Chondrocyte (in vitro differentiated cells): ENCODE results near the gene GPR142. TPM values are rescaled to one million over a fixed set of nuclear protein-coding genes. Genes with fewer than 3 reads are reported as not detected.

Source experiments
- DNase-seq: peaks from one replicate; pipeline ENCODE4 v3.0.0; 2021; ENCODE audit warnings: mixed read lengths, low spot score
- H3K27ac Mint-ChIP-seq: one replicate; pipeline ENCODE4 v1.8.0; 2021; ENCODE audit warnings: mild to moderate bottlenecking, moderate library complexity, mixed read lengths; ENCODE audit not compliant: unreplicated experiment
- H3K27me3 Mint-ChIP-seq: 2 replicates; pipeline ENCODE4 v1.8.0; 2021; ENCODE audit warnings: low read depth, mixed read lengths
- H3K36me3 Mint-ChIP-seq: 2 replicates; pipeline ENCODE4 v1.8.0; 2021; ENCODE audit warnings: low read depth, mixed read lengths
- H3K4me1 Mint-ChIP-seq: 2 replicates; pipeline ENCODE4 v1.8.0; 2021; ENCODE audit warnings: low read depth, mild to moderate bottlenecking, mixed read lengths
- H3K4me3 Mint-ChIP-seq: one replicate; pipeline ENCODE4 v1.8.0; 2021; ENCODE audit warnings: mild to moderate bottlenecking, moderate library complexity, mixed read lengths; ENCODE audit not compliant: unreplicated experiment
- H3K9me3 Mint-ChIP-seq: 2 replicates; pipeline ENCODE4 v1.8.0; 2021; ENCODE audit warnings: low read depth, mixed read lengths
- total RNA-seq: library from RNA; stranded (reverse); gene quantifications from 3 replicates; pipeline ENCODE4 v1.2.1, GENCODE V29; 2021
- TF ChIP-seq, protein P1 (sequence below): fragments of 200-600 bp; sonication (generic); IDR thresholded peaks from 2 replicates; pipeline ENCODE4 v1.5.0; 2021; ENCODE audit warnings: antibody characterized with exemption, mild to moderate bottlenecking, moderate library complexity

Gene GPR142
- total RNA-seq, 1 donor from 2014 or later: not detected

DNA sequence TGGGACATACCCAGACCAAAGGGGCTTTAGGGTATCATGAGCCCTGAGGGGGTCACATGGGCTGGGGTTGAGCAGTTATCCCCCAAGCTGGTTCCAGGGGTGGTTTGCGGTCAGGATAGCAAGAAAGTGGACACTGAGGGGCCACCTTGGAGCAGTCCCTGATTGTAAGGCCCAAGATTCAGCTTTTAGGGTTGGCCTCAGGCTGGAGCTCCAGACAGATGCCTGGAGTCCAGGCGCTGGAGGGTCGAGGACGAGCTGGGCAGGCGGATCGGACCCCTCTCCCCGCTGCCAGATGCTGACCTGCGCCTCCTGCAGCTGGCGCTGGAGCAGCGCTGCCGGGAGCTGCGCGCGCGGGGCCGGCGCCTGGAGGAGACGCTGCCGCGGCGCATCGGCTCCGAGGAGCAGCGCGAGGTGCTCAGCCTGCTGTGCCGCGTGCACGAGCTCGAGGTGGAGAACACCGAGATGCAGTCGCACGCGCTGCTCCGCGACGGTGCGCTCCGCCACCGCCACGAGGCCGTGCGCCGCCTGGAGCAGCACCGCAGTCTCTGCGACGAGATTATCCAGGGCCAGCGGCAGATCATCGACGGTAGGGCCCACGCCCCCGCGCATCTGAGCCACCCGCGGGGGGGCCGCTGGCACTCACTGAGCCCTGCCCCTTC is 15.6 kb upstream of the GPR142 start:
- Mint-ChIP-seq H3K36me3 (no peaks in the 10 kb centered on the region), H3K27me3 (peaks cover 64% of the 10 kb centered on the region), H3K4me3 (no peak overlapping the region), H3K9me3 (no peaks in the 10 kb centered on the region), H3K27ac (no peak overlapping the region), H3K4me1 (no peaks in the 10 kb centered on the region)
- TF ChIP-seq, protein P1, sequence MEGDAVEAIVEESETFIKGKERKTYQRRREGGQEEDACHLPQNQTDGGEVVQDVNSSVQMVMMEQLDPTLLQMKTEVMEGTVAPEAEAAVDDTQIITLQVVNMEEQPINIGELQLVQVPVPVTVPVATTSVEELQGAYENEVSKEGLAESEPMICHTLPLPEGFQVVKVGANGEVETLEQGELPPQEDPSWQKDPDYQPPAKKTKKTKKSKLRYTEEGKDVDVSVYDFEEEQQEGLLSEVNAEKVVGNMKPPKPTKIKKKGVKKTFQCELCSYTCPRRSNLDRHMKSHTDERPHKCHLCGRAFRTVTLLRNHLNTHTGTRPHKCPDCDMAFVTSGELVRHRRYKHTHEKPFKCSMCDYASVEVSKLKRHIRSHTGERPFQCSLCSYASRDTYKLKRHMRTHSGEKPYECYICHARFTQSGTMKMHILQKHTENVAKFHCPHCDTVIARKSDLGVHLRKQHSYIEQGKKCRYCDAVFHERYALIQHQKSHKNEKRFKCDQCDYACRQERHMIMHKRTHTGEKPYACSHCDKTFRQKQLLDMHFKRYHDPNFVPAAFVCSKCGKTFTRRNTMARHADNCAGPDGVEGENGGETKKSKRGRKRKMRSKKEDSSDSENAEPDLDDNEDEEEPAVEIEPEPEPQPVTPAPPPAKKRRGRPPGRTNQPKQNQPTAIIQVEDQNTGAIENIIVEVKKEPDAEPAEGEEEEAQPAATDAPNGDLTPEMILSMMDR: peak; percentile 38
- DNase-seq: no peak

DNA sequence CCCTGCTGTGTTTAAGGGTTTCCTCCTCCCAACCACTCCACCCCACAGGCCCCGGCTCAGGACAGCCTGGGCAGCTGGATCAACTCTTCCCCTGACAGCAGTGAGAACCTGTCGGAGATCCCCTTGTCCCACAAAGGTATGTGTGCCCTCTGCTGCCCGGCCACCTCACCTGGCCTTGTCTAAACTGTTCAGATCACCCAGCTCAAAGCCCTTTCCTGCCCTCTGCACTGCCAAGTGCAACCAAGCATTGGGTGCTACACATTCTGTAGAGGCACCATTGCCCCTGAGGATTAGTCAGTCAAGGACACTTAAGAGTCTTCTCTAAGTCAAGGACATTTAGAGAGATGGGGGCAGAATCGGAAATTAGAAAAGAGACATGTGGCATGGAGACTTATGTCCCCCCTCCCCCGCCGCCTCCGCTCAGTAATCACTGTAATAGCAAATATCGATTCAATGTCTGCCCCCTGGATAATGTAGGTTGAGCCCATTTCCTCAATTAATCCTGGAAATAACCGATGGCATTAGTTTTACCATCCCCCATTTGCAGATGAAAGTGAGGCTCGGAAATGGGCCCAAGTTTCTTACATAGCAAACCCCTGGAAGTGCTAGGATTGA is 13.8 kb upstream of the GPR142 start:
- Mint-ChIP-seq H3K36me3 (no peaks in the 10 kb centered on the region), H3K4me1 (no peaks in the 10 kb centered on the region), H3K4me3 (no peak overlapping the region)

DNA sequence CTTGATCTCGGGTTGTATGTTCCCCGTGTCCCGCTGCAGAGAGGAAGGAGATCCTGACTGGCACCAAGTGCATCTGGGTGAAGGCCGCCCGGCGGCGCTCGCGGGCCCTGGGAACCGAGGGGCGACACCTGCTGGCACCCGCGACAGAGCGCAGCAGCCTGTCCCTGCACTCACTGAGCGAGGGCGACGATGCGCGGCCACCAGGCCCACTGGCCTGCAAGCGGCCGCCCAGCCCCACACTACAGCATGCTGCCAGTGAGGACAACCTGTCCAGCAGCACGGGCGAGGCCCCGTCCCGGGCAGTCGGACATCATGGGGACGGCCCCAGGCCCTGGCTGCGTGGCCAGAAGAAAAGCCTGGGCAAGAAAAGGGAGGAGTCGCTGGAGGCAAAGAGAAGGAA is 13.2 kb upstream of the GPR142 start:
- TF ChIP-seq, protein P1: peak; percentile 75
- no peaks in the 10 kb centered on the region for H3K36me3 Mint-ChIP-seq
- H3K27me3 Mint-ChIP-seq: peaks cover 56% of the 10 kb centered on the region
- no peak overlapping the region for H3K27ac Mint-ChIP-seq
- no peak overlapping the region for H3K4me3 Mint-ChIP-seq
- no peak for DNase-seq
- H3K9me3 Mint-ChIP-seq: no peaks in the 10 kb centered on the region
- H3K4me1 Mint-ChIP-seq: no peaks in the 10 kb centered on the region

More for the DNA sequence above, 13.8 kb upstream of the GPR142 start:
- H3K9me3 Mint-ChIP-seq: no peaks in the 10 kb centered on the region
- peaks cover 57% of the 10 kb centered on the region for H3K27me3 Mint-ChIP-seq
- TF ChIP-seq, protein P1: no peak
- H3K27ac Mint-ChIP-seq: no peak overlapping the region
- no peak for DNase-seq

DNA sequence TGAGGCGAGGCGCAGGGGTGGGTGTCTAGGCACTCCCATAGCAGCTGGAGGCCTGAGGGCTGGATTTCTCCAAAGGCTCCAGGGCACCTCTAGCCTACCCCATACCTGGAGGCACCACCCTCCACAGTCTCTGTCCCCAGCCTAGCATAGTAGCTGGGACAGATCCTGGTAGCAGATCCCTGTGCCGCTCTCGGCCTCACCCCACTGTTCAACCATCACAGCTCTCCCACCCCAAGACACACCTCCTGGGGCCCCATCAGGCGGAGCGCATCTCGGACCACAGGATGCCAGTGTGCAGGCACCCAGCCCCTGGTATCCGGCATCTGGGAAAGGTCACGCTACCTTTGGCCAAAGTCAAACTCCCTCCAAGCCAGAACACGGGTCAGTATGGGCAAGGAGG is 12.7 kb upstream of the GPR142 start:
- Mint-ChIP-seq H3K27me3 (peaks cover 53% of the 10 kb centered on the region), H3K4me3 (no peak overlapping the region), H3K36me3 (no peaks in the 10 kb centered on the region), H3K4me1 (no peaks in the 10 kb centered on the region), H3K27ac (no peak overlapping the region), H3K9me3 (no peaks in the 10 kb centered on the region)
- no peak for DNase-seq
- TF ChIP-seq, protein P1: no peak

DNA sequence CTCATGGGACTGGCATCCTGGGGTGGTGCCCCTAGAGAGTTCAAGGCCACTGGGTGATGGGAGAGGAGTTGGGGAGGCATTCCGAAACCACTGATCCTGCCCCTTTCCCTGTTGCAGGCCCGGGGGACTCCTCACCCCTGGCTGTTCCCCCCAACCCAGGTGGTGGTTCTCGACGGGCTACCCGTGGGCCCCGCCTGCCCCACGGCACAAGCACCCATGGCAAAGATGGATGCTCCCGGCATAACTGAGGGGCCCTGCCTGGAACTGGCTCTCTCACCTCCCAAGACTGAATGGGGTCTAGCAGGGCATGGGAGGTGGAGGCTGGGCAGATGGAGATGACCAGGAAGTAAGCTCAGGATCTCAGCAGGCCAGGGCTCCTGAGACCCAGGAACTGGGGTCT is 12.2 kb upstream of the GPR142 start:
- TF ChIP-seq, protein P1: no peak
- H3K4me1 Mint-ChIP-seq: no peaks in the 10 kb centered on the region
- H3K4me3 Mint-ChIP-seq: no peak overlapping the region
- no peak for DNase-seq
- no peak overlapping the region for H3K27ac Mint-ChIP-seq
- H3K27me3 Mint-ChIP-seq: peaks cover 49% of the 10 kb centered on the region
- H3K9me3 Mint-ChIP-seq: no peaks in the 10 kb centered on the region
- H3K36me3 Mint-ChIP-seq: no peaks in the 10 kb centered on the region
